ENCODE measurements around the gene EXOC6.

- TF ChIP-seq, protein P1, sequence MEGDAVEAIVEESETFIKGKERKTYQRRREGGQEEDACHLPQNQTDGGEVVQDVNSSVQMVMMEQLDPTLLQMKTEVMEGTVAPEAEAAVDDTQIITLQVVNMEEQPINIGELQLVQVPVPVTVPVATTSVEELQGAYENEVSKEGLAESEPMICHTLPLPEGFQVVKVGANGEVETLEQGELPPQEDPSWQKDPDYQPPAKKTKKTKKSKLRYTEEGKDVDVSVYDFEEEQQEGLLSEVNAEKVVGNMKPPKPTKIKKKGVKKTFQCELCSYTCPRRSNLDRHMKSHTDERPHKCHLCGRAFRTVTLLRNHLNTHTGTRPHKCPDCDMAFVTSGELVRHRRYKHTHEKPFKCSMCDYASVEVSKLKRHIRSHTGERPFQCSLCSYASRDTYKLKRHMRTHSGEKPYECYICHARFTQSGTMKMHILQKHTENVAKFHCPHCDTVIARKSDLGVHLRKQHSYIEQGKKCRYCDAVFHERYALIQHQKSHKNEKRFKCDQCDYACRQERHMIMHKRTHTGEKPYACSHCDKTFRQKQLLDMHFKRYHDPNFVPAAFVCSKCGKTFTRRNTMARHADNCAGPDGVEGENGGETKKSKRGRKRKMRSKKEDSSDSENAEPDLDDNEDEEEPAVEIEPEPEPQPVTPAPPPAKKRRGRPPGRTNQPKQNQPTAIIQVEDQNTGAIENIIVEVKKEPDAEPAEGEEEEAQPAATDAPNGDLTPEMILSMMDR (CRISPR knock-in tag; IDR thresholded peaks at IDR 0.05): no peak
- TF ChIP-seq HDAC6 (IDR thresholded peaks at IDR 0.05; ENCODE audit: low read depth, low read length) (no peak), ZNF234 (CRISPR knock-in tag; conservative IDR thresholded peaks at IDR 0.05) (no peak), MAFK (conservative IDR thresholded peaks at IDR 0.05 in 1 of 2, IDR thresholded peaks at IDR 0.05 in 1 of 2; ENCODE audit: low read length in 2 of 2) (no peak), MIER2 (CRISPR knock-in tag; IDR thresholded peaks at IDR 0.05) (no peak), HIVEP1 (CRISPR knock-in tag; IDR thresholded peaks at IDR 0.05) (no peak)
- TF ChIP-seq, protein P2, sequence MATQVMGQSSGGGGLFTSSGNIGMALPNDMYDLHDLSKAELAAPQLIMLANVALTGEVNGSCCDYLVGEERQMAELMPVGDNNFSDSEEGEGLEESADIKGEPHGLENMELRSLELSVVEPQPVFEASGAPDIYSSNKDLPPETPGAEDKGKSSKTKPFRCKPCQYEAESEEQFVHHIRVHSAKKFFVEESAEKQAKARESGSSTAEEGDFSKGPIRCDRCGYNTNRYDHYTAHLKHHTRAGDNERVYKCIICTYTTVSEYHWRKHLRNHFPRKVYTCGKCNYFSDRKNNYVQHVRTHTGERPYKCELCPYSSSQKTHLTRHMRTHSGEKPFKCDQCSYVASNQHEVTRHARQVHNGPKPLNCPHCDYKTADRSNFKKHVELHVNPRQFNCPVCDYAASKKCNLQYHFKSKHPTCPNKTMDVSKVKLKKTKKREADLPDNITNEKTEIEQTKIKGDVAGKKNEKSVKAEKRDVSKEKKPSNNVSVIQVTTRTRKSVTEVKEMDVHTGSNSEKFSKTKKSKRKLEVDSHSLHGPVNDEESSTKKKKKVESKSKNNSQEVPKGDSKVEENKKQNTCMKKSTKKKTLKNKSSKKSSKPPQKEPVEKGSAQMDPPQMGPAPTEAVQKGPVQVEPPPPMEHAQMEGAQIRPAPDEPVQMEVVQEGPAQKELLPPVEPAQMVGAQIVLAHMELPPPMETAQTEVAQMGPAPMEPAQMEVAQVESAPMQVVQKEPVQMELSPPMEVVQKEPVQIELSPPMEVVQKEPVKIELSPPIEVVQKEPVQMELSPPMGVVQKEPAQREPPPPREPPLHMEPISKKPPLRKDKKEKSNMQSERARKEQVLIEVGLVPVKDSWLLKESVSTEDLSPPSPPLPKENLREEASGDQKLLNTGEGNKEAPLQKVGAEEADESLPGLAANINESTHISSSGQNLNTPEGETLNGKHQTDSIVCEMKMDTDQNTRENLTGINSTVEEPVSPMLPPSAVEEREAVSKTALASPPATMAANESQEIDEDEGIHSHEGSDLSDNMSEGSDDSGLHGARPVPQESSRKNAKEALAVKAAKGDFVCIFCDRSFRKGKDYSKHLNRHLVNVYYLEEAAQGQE (IDR thresholded peaks at IDR 0.05; ENCODE audit: borderline replicate concordance in 1 of 2, low read depth in 1 of 2, low read length in 2 of 2): no peak
Observed at GRCh38 chr10:93064874-93065660, 216.7 kb downstream of the EXOC6 start.
